H9 (cell line): Measurements from ENCODE around the gene MYO1E. TPM values are rescaled to one million over a fixed set of nuclear protein-coding genes. Genes with fewer than 3 reads are reported as not detected.
A peak's percentile ranks its signal among the peaks of the same experiment; 100 is the strongest.

ENCODE experiments used
- DNase-seq: peaks from one replicate; pipeline ENCODE4 v3.0.0-alpha.2; 2017
- H2AFZ ChIP-seq: one replicate; pipeline ENCODE4 v1.6.1; 2013; ENCODE audit warnings: mild to moderate bottlenecking, low read length, control low read depth, moderate library complexity
- H2AK5ac ChIP-seq: 2 replicates; pipeline ENCODE4 v1.6.1; 2013; ENCODE audit warnings: low read length, control low read depth, mixed read lengths; ENCODE audit not compliant: insufficient read length
- H2BK120ac ChIP-seq: one replicate; pipeline ENCODE4 v1.6.1; 2013; ENCODE audit warnings: low read depth, mild to moderate bottlenecking, low read length, control low read depth, inconsistent platforms; ENCODE audit not compliant: poor library complexity, severe bottlenecking
- H2BK12ac ChIP-seq: 2 replicates; pipeline ENCODE4 v1.6.1; 2013; ENCODE audit warnings: low read length, control low read depth, mixed read lengths, low read depth; ENCODE audit not compliant: insufficient read length
- H2BK15ac ChIP-seq: 2 replicates; pipeline ENCODE4 v1.6.1; 2013; ENCODE audit warnings: low read depth, low read length, control low read depth
- H2BK20ac ChIP-seq: one replicate; pipeline ENCODE4 v1.6.1; 2013; ENCODE audit warnings: low read depth, mild to moderate bottlenecking, low read length, control low read depth, inconsistent platforms; ENCODE audit not compliant: poor library complexity, severe bottlenecking
- H2BK5ac ChIP-seq: 2 replicates; pipeline ENCODE4 v1.6.1; 2013; ENCODE audit warnings: low read length, control low read depth, mixed read lengths; ENCODE audit not compliant: insufficient read length
- H3K14ac ChIP-seq: 2 replicates; pipeline ENCODE4 v1.6.1; 2013; ENCODE audit warnings: low read length, control low read depth; ENCODE audit not compliant: insufficient read depth
- H3K18ac ChIP-seq: 2 replicates; pipeline ENCODE4 v1.6.1; 2013; ENCODE audit warnings: low read depth, mild to moderate bottlenecking, mixed read lengths, low read length, control low read depth; ENCODE audit not compliant: insufficient read length
- H3K23ac ChIP-seq: 2 replicates; pipeline ENCODE4 v1.6.1; 2013; ENCODE audit warnings: low read length, control low read depth, mixed read lengths, low read depth; ENCODE audit not compliant: insufficient read length
- H3K23me2 ChIP-seq: 2 replicates; pipeline ENCODE4 v1.6.1; 2013; ENCODE audit warnings: low read depth, mild to moderate bottlenecking, mixed read lengths, low read length, control low read depth; ENCODE audit not compliant: insufficient read length, poor library complexity, severe bottlenecking
- H3K27ac ChIP-seq: 2 replicates; pipeline ENCODE4 v1.5.1; 2013; ENCODE audit warnings: low read length, control low read depth, mixed read lengths, low read depth; ENCODE audit not compliant: insufficient read length
- H3K27me3 ChIP-seq: 2 replicates; pipeline ENCODE4 v1.6.1; 2013; ENCODE audit warnings: low read length, control low read depth, inconsistent platforms; ENCODE audit not compliant: insufficient read depth
- H3K4ac ChIP-seq: 2 replicates; pipeline ENCODE4 v1.6.1; 2013; ENCODE audit warnings: low read depth, mild to moderate bottlenecking, control low read depth, inconsistent platforms, low read length, moderate library complexity
- H3K4me1 ChIP-seq: 2 replicates; pipeline ENCODE4 v1.6.1; 2013; ENCODE audit warnings: low read length, control low read depth, inconsistent platforms; ENCODE audit not compliant: insufficient read depth
- H3K4me2 ChIP-seq: 2 replicates; pipeline ENCODE4 v1.6.1; 2013; ENCODE audit warnings: low read length, control low read depth, mixed read lengths; ENCODE audit not compliant: insufficient read length, insufficient read depth
- H3K56ac ChIP-seq: 2 replicates; pipeline ENCODE4 v1.6.1; 2013; ENCODE audit warnings: low read depth, mild to moderate bottlenecking, mixed read lengths, low read length, control low read depth; ENCODE audit not compliant: insufficient read length
- H3K79me1 ChIP-seq: 2 replicates; pipeline ENCODE4 v1.6.1; 2013; ENCODE audit warnings: low read depth, mild to moderate bottlenecking, moderate library complexity, low read length, control low read depth, inconsistent platforms; ENCODE audit not compliant: insufficient read depth, poor library complexity, severe bottlenecking
- H3K79me2 ChIP-seq: 2 replicates; pipeline ENCODE4 v1.6.1; 2013; ENCODE audit warnings: low read length, control low read depth, inconsistent platforms; ENCODE audit not compliant: insufficient read depth
- H3K9ac ChIP-seq: 2 replicates; pipeline ENCODE4 v1.6.1; 2013; ENCODE audit warnings: low read length, control low read depth, mixed read lengths; ENCODE audit not compliant: insufficient read length; ENCODE audit errors: extremely low read depth
- H3K9me3 ChIP-seq: one replicate; pipeline ENCODE4 v1.6.1; 2013; ENCODE audit warnings: low read depth, low read length, inconsistent platforms; ENCODE audit not compliant: control insufficient read depth
- H3T11ph ChIP-seq: one replicate; pipeline ENCODE4 v1.6.1; 2013; ENCODE audit warnings: mild to moderate bottlenecking, low read length, control low read depth, inconsistent platforms
- H4K20me1 ChIP-seq: one replicate; pipeline ENCODE4 v1.6.1; 2013; ENCODE audit not compliant: control insufficient read depth, insufficient read length, insufficient read depth
- H4K5ac ChIP-seq: 2 replicates; pipeline ENCODE4 v1.6.1; 2013; ENCODE audit warnings: low read depth, mild to moderate bottlenecking, mixed read lengths, low read length, control low read depth; ENCODE audit not compliant: insufficient read length
- H4K8ac ChIP-seq: replicated peaks from 2 replicates; pipeline ENCODE4 v1.6.1; 2013; ENCODE audit warnings: low read length, control low read depth, mixed read lengths, low read depth; ENCODE audit not compliant: insufficient read length
- H4K91ac ChIP-seq: 2 replicates; pipeline ENCODE4 v1.6.1; 2013; ENCODE audit warnings: low read depth, mild to moderate bottlenecking, moderate library complexity, mixed read lengths, low read length, control low read depth; ENCODE audit not compliant: insufficient read length
- H3K27ac Mint-ChIP-seq, 3 experiments: 2 replicates in 2 of 3; 3 replicates in 1 of 3; pipeline ENCODE4 v1.8.0; 2020 to 2021; ENCODE audit warnings: mixed read lengths in 3 of 3, mild to moderate bottlenecking in 1 of 3, moderate library complexity in 1 of 3
- H3K27me3 Mint-ChIP-seq: 2 replicates; pipeline ENCODE4 v1.8.0; 2021; ENCODE audit warnings: low read depth, mild to moderate bottlenecking, moderate library complexity, mixed read lengths
- H3K36me3 Mint-ChIP-seq, 3 experiments: 2 replicates in 2 of 3; 3 replicates in 1 of 3; pipeline ENCODE4 v1.8.0; 2020 to 2021; ENCODE audit warnings: low read depth in 3 of 3, mixed read lengths in 3 of 3; ENCODE audit not compliant: insufficient read depth in 1 of 3
- H3K4me1 Mint-ChIP-seq, 2 experiments: 2 replicates each; pipeline ENCODE4 v1.8.0; 2020; ENCODE audit warnings: mixed read lengths in 2 of 2
- H3K4me3 Mint-ChIP-seq, 2 experiments: 2 replicates in 1 of 2; 3 replicates in 1 of 2; pipeline ENCODE4 v1.8.0; 2020 to 2021; ENCODE audit warnings: mild to moderate bottlenecking in 2 of 2, mixed read lengths in 2 of 2, moderate library complexity in 1 of 2
- H3K9me3 Mint-ChIP-seq, 2 experiments: 2 replicates in 1 of 2; 3 replicates in 1 of 2; pipeline ENCODE4 v1.8.0; 2020; ENCODE audit warnings: mild to moderate bottlenecking in 2 of 2, mixed read lengths in 2 of 2, moderate library complexity in 1 of 2
- WGBS: extraction: QIAGEN DNeasy Blood & Tissue Kit; methylation state at CpG from one replicate; pipeline ENCODE4 v1.1.7; 2013; ENCODE audit warnings: missing lambda C conversion rate, low lambda C conversion rate, mixed read lengths; ENCODE audit not compliant: insufficient read length; ENCODE audit errors: extremely low coverage; 5-methylcytosine and 5-hydroxymethylcytosine counted together
- total RNA-seq: library from RNA; stranded (reverse); gene quantifications from 2 replicates; pipeline ENCODE4 v1.2.1, GENCODE V29; 2021
- TF ChIP-seq, protein P1 (sequence below): fragments of 200-600 bp; sonication (generic); conservative IDR thresholded peaks from 3 replicates; pipeline ENCODE4 v1.8.0; 2021; ENCODE audit warnings: antibody characterized with exemption, mild to moderate bottlenecking

MYO1E gene
- total RNA-seq, 1 experiment from 2014 or later: 235 TPM

DNA sequence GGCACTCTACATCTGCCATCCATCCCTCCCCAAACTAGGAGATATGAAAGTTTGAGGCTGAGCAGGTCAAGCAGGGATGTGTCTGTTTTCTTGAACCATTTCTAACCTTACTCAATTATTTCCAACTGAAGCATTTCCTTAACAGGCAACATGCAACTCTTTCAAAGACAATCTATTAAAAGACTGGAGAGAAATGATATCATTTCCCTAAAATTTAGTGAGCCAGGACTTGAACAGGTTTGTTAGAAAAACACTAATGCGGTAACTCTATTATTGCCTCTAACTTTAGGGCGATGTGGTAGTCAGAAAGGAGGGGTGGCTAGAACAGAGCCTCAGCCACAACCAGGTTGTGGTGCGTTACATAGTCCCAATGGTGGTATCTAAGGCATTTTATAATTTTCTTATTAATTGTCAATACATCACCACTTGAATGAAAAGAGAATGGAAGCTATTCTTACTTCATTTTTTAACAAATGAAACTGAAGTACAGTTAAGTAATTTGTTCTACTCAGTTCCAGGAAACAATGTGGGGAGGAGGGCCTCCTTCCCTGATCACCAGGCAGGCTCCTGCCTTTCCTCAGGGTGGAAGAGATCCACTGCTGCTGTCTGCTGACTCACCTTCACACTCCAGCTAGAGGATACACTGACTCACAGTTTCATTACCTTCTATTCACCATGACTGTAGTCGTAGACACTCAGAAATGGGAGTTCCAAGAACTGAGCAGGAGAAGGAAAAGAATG, 22.8 kb downstream of the MYO1E start:
- Histone ChIP-seq H2BK5ac (no peak overlapping the region), H3K9ac (no peak overlapping the region), H4K20me1 (no peaks in the 10 kb centered on the region), H4K91ac (no peak overlapping the region), H3K23ac (no peak overlapping the region), H3K23me2 (peaks cover 2% of the 10 kb centered on the region), H3K9me3 (no peaks in the 10 kb centered on the region), H3T11ph (no peak overlapping the region), H2BK15ac (no peak overlapping the region), H3K4me2 (no peak overlapping the region), H3K79me1 (peaks cover 2% of the 10 kb centered on the region), H2BK20ac (no peak overlapping the region), H3K4ac (no peak overlapping the region), H3K27ac (peak overlapping the region; percentile 19), H3K14ac (no peak overlapping the region), H3K4me1 (peaks cover 32% of the 10 kb centered on the region), H2BK120ac (no peak overlapping the region), H4K5ac (no peak overlapping the region), H3K18ac (no peak overlapping the region), H2AK5ac (no peak overlapping the region), H3K27me3 (0 out of 2 replicates have a peak, but pooled peaks cover 2% of the 10 kb centered on the region), H3K79me2 (peaks cover 4% of the 10 kb centered on the region; the same call in 1 of the 2 replicates), H4K8ac (no peak overlapping the region), H3K56ac (no peak overlapping the region), H2AFZ (no peak overlapping the region), H2BK12ac (no peak overlapping the region)
- Mint-ChIP-seq H3K36me3 (peaks cover 2 to 10% (median 4%) of the 10 kb centered on the region in 3 experiments; a peak in 5 of 7 replicates), H3K4me1 (peaks cover 84 to 90% of the 10 kb centered on the region in 2 experiments), H3K4me3 (peak overlapping the region in 1 of 2 experiments; percentile 34; a peak in 1 of 5 replicates), H3K27ac (peak overlapping the region; percentile 3 to 93 (median 75); a peak in 6 of 7 replicates), H3K27me3 (no peaks in the 10 kb centered on the region), H3K9me3 (no peaks in the 10 kb centered on the region)
- TF ChIP-seq, protein P1, sequence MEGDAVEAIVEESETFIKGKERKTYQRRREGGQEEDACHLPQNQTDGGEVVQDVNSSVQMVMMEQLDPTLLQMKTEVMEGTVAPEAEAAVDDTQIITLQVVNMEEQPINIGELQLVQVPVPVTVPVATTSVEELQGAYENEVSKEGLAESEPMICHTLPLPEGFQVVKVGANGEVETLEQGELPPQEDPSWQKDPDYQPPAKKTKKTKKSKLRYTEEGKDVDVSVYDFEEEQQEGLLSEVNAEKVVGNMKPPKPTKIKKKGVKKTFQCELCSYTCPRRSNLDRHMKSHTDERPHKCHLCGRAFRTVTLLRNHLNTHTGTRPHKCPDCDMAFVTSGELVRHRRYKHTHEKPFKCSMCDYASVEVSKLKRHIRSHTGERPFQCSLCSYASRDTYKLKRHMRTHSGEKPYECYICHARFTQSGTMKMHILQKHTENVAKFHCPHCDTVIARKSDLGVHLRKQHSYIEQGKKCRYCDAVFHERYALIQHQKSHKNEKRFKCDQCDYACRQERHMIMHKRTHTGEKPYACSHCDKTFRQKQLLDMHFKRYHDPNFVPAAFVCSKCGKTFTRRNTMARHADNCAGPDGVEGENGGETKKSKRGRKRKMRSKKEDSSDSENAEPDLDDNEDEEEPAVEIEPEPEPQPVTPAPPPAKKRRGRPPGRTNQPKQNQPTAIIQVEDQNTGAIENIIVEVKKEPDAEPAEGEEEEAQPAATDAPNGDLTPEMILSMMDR: no peak
- WGBS: no CpG with 5 or more reads among the region's 4 CpGs
- DNase-seq: no peak
